ENCODE results near the gene COX7B.
"Not testable (repeated sequence)": the region's sequence is repeated elsewhere in the genome, so short reads cannot be mapped to it uniquely, and the experiment has no call there.

The COX7B gene

GRCh38 chrX:77899081-77899828 lies at the start of gene COX7B:
Gene COX7B (plus strand): TSS chrX:77899468. CDS start chrX:77899554, 86 bp downstream.
- in situ Hi-C loops (cut with HindIII; ENCODE audit: low sequenced_read_pairs) = no loop called here

- in situ Hi-C loops (cut with HindIII; ENCODE audit: low sequenced_read_pairs) = no loop called here
Measured at GRCh38 chrX:77875372-77875771, 23.9 kb upstream of the COX7B start.

GRCh38 chrX:77881418-77881817 lies 17.9 kb upstream of the COX7B start:
- in situ Hi-C loops (cut with HindIII; ENCODE audit: low sequenced_read_pairs) = not testable (repeated sequence)

- in situ Hi-C loops (cut with HindIII; ENCODE audit: low sequenced_read_pairs) = no loop called here
Measured at GRCh38 chrX:77892887-77893286, 6.4 kb upstream of the COX7B start.

- in situ Hi-C loops (cut with HindIII; ENCODE audit: low sequenced_read_pairs) = no loop called here
Measured at GRCh38 chrX:77893713-77894112, 5.6 kb upstream of the COX7B start.

- in situ Hi-C loops (cut with HindIII; ENCODE audit: low sequenced_read_pairs) = no loop called here
Measured at GRCh38 chrX:77894921-77895886, 4.1 kb upstream of the COX7B start, which contains the start of gene MAGT1. Gene MAGT1 (minus strand): TSS chrX:77895435. CDS start chrX:77895410, 25 bp downstream.

- in situ Hi-C loops (cut with HindIII; ENCODE audit: low sequenced_read_pairs) = no loop called here
Measured at GRCh38 chrX:77900688-77901087, 1.4 kb downstream of the COX7B start.

GRCh38 chrX:77901506-77901905 lies 2.2 kb downstream of the COX7B start:
- in situ Hi-C loops (cut with HindIII; ENCODE audit: low sequenced_read_pairs) = no loop called here

GRCh38 chrX:77910108-77910840 lies 11.0 kb downstream of the COX7B start, which contains the start of gene ATP7A:
Gene ATP7A (plus strand): TSS chrX:77910693. CDS start chrX:77971642, 60,949 bp downstream.
- in situ Hi-C loops (cut with HindIII; ENCODE audit: low sequenced_read_pairs) = no loop called here

- in situ Hi-C loops (cut with HindIII; ENCODE audit: low sequenced_read_pairs) = no loop called here
Measured at GRCh38 chrX:77917294-77917933, 18.1 kb downstream of the COX7B start.

- in situ Hi-C loops (cut with HindIII; ENCODE audit: low sequenced_read_pairs) = no loop called here
Measured at GRCh38 chrX:77918568-77918967, 19.3 kb downstream of the COX7B start.

GRCh38 chrX:77919370-77919769 lies 20.1 kb downstream of the COX7B start:
- in situ Hi-C loops (cut with HindIII; ENCODE audit: low sequenced_read_pairs) = not testable (repeated sequence)

GRCh38 chrX:77922787-77923186 lies 23.5 kb downstream of the COX7B start:
- in situ Hi-C loops (cut with HindIII; ENCODE audit: low sequenced_read_pairs) = no loop called here

- in situ Hi-C loops (cut with HindIII; ENCODE audit: low sequenced_read_pairs) = no loop called here
Measured at GRCh38 chrX:77924320-77924859, 25.1 kb downstream of the COX7B start.

- in situ Hi-C loops (cut with HindIII; ENCODE audit: low sequenced_read_pairs) = no loop called here
Measured at GRCh38 chrX:77925764-77926163, 26.5 kb downstream of the COX7B start.

- in situ Hi-C loops (cut with HindIII; ENCODE audit: low sequenced_read_pairs) = no loop called here
Measured at GRCh38 chrX:77930581-77930980, 31.3 kb downstream of the COX7B start.

GRCh38 chrX:77935886-77936285 lies 36.6 kb downstream of the COX7B start:
- in situ Hi-C loops (cut with HindIII; ENCODE audit: low sequenced_read_pairs) = no loop called here

- in situ Hi-C loops (cut with HindIII; ENCODE audit: low sequenced_read_pairs) = no loop called here
Measured at GRCh38 chrX:77936299-77936698, 37.0 kb downstream of the COX7B start.

GRCh38 chrX:77937291-77937690 lies 38.0 kb downstream of the COX7B start:
- in situ Hi-C loops (cut with HindIII; ENCODE audit: low sequenced_read_pairs) = no loop called here

GRCh38 chrX:77938083-77938680 lies 38.9 kb downstream of the COX7B start:
- in situ Hi-C loops (cut with HindIII; ENCODE audit: low sequenced_read_pairs) = no loop called here

Data from endothelial cell of hepatic sinusoid (primary cell).